ENCODE data around the gene BCL11B.

DNA sequence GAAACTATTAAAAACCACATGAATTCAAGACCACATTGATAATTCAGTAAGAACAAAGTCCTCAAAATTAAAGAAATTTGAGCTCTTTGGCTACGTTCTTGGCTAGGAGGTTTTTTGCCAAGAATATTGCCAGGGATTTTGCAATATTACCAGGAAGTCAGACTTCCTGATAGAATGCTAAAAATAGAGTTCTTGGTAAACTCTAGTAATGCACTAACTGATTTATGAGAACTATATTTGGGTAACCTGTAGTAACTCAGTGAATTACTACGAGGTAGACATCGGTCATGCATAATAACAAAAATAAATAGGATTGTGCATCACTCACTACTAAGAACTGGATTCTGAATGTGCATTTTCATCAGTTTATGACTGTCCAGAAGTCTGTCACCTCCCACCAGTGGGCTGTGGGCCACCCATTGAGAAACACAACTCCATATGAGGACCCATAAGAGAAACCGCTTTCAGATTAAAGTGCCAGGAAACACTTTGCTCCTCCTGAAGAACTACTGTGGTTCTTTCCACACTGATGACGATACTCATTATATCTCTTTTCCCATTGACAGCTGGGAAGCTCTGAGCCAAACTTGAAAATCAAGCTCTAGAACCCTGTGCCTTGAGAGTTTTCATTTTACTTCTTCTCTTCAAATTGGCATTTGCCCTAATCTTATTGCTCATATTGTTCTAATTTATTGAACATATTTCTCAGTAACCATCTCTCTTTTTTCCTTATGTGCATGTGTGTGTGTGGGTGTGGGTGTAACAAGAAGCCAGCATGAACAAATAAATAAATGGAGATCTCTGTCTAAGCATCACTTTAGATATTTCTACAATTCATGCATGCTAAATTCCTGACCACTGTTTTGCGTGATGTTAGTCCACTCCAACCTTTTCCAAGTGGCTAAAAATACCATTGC is 116.6 kb downstream of the BCL11B start:
- TF ChIP-seq GATA2 (IDR thresholded peaks at IDR 0.05; ENCODE audit: low read depth, low read length), result no peak
- TF ChIP-seq GATA3 (IDR thresholded peaks at IDR 0.05; ENCODE audit: low read depth, low read length), result no peak

All from SH-SY5Y (cell line).